H1 (cell line): Measurements from ENCODE around the gene ZNF462. TPM values are rescaled to one million over a fixed set of nuclear protein-coding genes. Genes with fewer than 3 reads are reported as not detected.

ENCODE experiments used
- CTCF ChIA-PET: fragments of 300-600 bp; sonication (Branson Sonifier 250); formaldehyde crosslinking; loops from one replicate; lab custom pipeline; 2021; ENCODE audit not compliant: partially characterized antibody; lab: Charles Lee
- POLR2A ChIA-PET: fragments of 300-600 bp; sonication (Branson Sonifier 250); formaldehyde crosslinking; loops from one replicate; lab custom pipeline; 2021; ENCODE audit warnings: inconsistent platforms; ENCODE audit not compliant: partially characterized antibody; lab: Charles Lee
- DNase-seq, 2 experiments: peaks; one replicate each; pipeline versions ENCODE4 v3.0.0 to v3.0.0-alpha.2; 2010 to 2022; ENCODE audit warnings: low spot score in 2 of 2, low read depth in 1 of 2, mixed read lengths in 1 of 2
- FAIRE-seq: peaks from 2 replicates; lab custom pipeline; 2011; peaks lifted over from hg19 to GRCh38; lab: Jason Lieb, UNC
- H2AFZ ChIP-seq: 2 replicates; pipeline ENCODE4 v1.8.1; 2012; ENCODE audit warnings: low read length, inconsistent platforms
- H2AK5ac ChIP-seq: 2 replicates; pipeline ENCODE4 v1.6.1; 2013; ENCODE audit warnings: low read depth, low read length
- H2BK120ac ChIP-seq: replicated peaks from 2 replicates; pipeline ENCODE3; 2013; ENCODE audit warnings: low read depth, low read length, inconsistent platforms
- H2BK12ac ChIP-seq: 2 replicates; pipeline ENCODE4 v1.6.1; 2013; ENCODE audit warnings: low read depth, low read length
- H2BK15ac ChIP-seq: 2 replicates; pipeline ENCODE4 v1.6.1; 2013; ENCODE audit warnings: low read length
- H2BK20ac ChIP-seq: 2 replicates; pipeline ENCODE4 v1.6.1; 2013; ENCODE audit warnings: low read length
- H2BK5ac ChIP-seq: 2 replicates; pipeline ENCODE4 v1.6.1; 2013; ENCODE audit warnings: low read depth, low read length
- H3K14ac ChIP-seq: 2 replicates; pipeline ENCODE4 v1.6.1; 2013; ENCODE audit warnings: inconsistent platforms; ENCODE audit not compliant: insufficient read length
- H3K18ac ChIP-seq: 2 replicates; pipeline ENCODE4 v1.6.1; 2013; ENCODE audit warnings: low read length; ENCODE audit errors: extremely low read depth
- H3K23ac ChIP-seq: 2 replicates; pipeline ENCODE4 v1.6.1; 2013; ENCODE audit warnings: inconsistent platforms; ENCODE audit not compliant: insufficient read length
- H3K23me2 ChIP-seq: 2 replicates; pipeline ENCODE4 v1.6.1; 2013; ENCODE audit warnings: low read depth, low read length
- H3K27ac ChIP-seq: 2 replicates; pipeline ENCODE4 v1.6.1; 2011; ENCODE audit warnings: low read depth, low read length, inconsistent platforms
- H3K27me3 ChIP-seq, 4 experiments: replicated peaks in 1 of 4; 1 replicate in 1 of 4; 2 replicates in 3 of 4; pipeline versions ENCODE4 v1.6.1 to v1.8.1; 2011 to 2013; ENCODE audit warnings: low read length in 3 of 4, mild to moderate bottlenecking in 3 of 4, inconsistent platforms in 2 of 4, mixed read lengths in 2 of 4, moderate library complexity in 1 of 4; ENCODE audit not compliant: control insufficient read depth in 3 of 4, insufficient read depth in 3 of 4; ENCODE audit errors: extremely low read depth in 1 of 4
- H3K36me3 ChIP-seq, 4 experiments: 2 replicates each; pipeline versions ENCODE4 v1.6.1 to v1.8.1; 2011 to 2013; ENCODE audit warnings: mild to moderate bottlenecking in 4 of 4, low read length in 3 of 4, moderate library complexity in 2 of 4, control low read depth in 1 of 4, inconsistent platforms in 1 of 4; ENCODE audit not compliant: insufficient read depth in 4 of 4, control insufficient read depth in 2 of 4
- H3K4ac ChIP-seq: replicated peaks from 2 replicates; pipeline ENCODE3; 2013; ENCODE audit warnings: low read length, low read depth, mixed read lengths, inconsistent platforms; ENCODE audit not compliant: insufficient read length
- H3K4me1 ChIP-seq, 4 experiments: replicated peaks in 1 of 4; 1 replicate in 1 of 4; 2 replicates in 3 of 4; pipeline versions ENCODE4 v1.6.1 to v1.8.1; 2011 to 2013; ENCODE audit warnings: low read length in 3 of 4, inconsistent platforms in 2 of 4, mixed read lengths in 1 of 4; ENCODE audit not compliant: insufficient read depth in 4 of 4, control insufficient read depth in 3 of 4
- H3K4me2 ChIP-seq, 2 experiments: 2 replicates each; pipeline versions ENCODE4 v1.6.1 to v1.8.1; 2011 to 2013; ENCODE audit warnings: low read depth in 2 of 2, low read length in 2 of 2, control low read depth in 1 of 2, inconsistent platforms in 1 of 2, mild to moderate bottlenecking in 1 of 2; ENCODE audit not compliant: insufficient read depth in 1 of 2
- H3K4me3 ChIP-seq, 4 experiments: fragments of 200-600, 300-600 bp in 1 of 4; sonication (generic), shearing (Covaris generic), sonication (Bioruptor Twin) in 1 of 4; 2 replicates each; pipeline versions ENCODE4 v1.5.1 to v1.8.1; 2011 to 2016; ENCODE audit warnings: low read length in 4 of 4, low read depth in 3 of 4, control low read depth in 2 of 4, inconsistent platforms in 2 of 4, mild to moderate bottlenecking in 2 of 4, mixed read lengths in 1 of 4, moderate library complexity in 1 of 4; ENCODE audit not compliant: insufficient read depth in 2 of 4; ENCODE audit errors: extremely low read depth in 1 of 4
- H3K56ac ChIP-seq: replicated peaks from 2 replicates; pipeline ENCODE3; 2013; ENCODE audit warnings: low read depth, mild to moderate bottlenecking, mixed read lengths, low read length, inconsistent platforms; ENCODE audit not compliant: insufficient read length
- H3K79me1 ChIP-seq: 2 replicates; pipeline ENCODE4 v1.6.1; 2013; ENCODE audit warnings: low read depth, low read length, control low read depth
- H3K79me2 ChIP-seq, 2 experiments: 2 replicates each; pipeline versions ENCODE4 v1.6.1 to v1.8.1; 2012 to 2013; ENCODE audit warnings: low read length in 2 of 2, mild to moderate bottlenecking in 2 of 2, inconsistent platforms in 1 of 2; ENCODE audit not compliant: insufficient read depth in 2 of 2, control insufficient read depth in 1 of 2
- H3K9ac ChIP-seq, 4 experiments: replicated peaks in 1 of 4; 1 replicate in 1 of 4; 2 replicates in 3 of 4; pipeline versions ENCODE4 v1.6.1 to v1.8.1; 2011 to 2013; ENCODE audit warnings: low read depth in 3 of 4, low read length in 3 of 4, control low read depth in 2 of 4, mild to moderate bottlenecking in 2 of 4, moderate library complexity in 2 of 4, inconsistent platforms in 1 of 4; ENCODE audit errors: extremely low read depth in 1 of 4
- H3K9me3 ChIP-seq, 2 experiments: 2 replicates each; pipeline versions ENCODE4 v1.6.1 to v1.8.1; 2012 to 2013; ENCODE audit warnings: mild to moderate bottlenecking in 2 of 2, moderate library complexity in 2 of 2, control low read depth in 1 of 2, inconsistent platforms in 1 of 2, low read depth in 1 of 2, low read length in 1 of 2, mixed read lengths in 1 of 2; ENCODE audit not compliant: insufficient read depth in 2 of 2
- H4K20me1 ChIP-seq, 2 experiments: replicated peaks in 1 of 2; 2 replicates each; pipeline versions ENCODE3 to v1.8.1; 2011 to 2013; ENCODE audit warnings: inconsistent platforms in 2 of 2, low read length in 2 of 2, mild to moderate bottlenecking in 1 of 2; ENCODE audit not compliant: insufficient read depth in 2 of 2, control insufficient read depth in 1 of 2
- H4K5ac ChIP-seq: 2 replicates; pipeline ENCODE4 v1.6.1; 2013; ENCODE audit warnings: low read length, low read depth, mixed read lengths, inconsistent platforms; ENCODE audit not compliant: insufficient read length
- H4K8ac ChIP-seq: 2 replicates; pipeline ENCODE4 v1.8.0; 2013; ENCODE audit warnings: mild to moderate bottlenecking, moderate library complexity, low read length, inconsistent platforms; ENCODE audit not compliant: insufficient read depth; ENCODE audit errors: extremely low read depth
- H4K91ac ChIP-seq: replicated peaks from 2 replicates; pipeline ENCODE3; 2013; ENCODE audit warnings: low read length, mixed read lengths, inconsistent platforms; ENCODE audit not compliant: insufficient read length
- ASH2L ChIP-seq: fragments of 200-600, 300-600 bp; sonication (generic); IDR thresholded peaks from one replicate; pipeline ENCODE4 v1.7.1; 2017; ENCODE audit warnings: low read length
- CBX5 ChIP-seq: fragments of 300-800, 300-1000 bp; sonication (generic); IDR thresholded peaks from 2 replicates; pipeline ENCODE4 v1.7.1; 2016; ENCODE audit warnings: antibody characterized with exemption, low read length, low read depth
- RAD21 ChIP-seq, 2 experiments: IDR thresholded peaks in 1 of 2; conservative IDR thresholded peaks in 1 of 2; 2 replicates each; pipeline ENCODE4 v1.6.1; 2011; ENCODE audit warnings: low read depth in 2 of 2, low read length in 2 of 2, improper control_type of control experiment in 1 of 2, inconsistent platforms in 1 of 2, mild to moderate bottlenecking in 1 of 2, moderate library complexity in 1 of 2
- SIX5 ChIP-seq: IDR thresholded peaks from 2 replicates; pipeline ENCODE4 v1.6.1; 2011; ENCODE audit warnings: mild to moderate bottlenecking, low read depth, low read length
- TCF12 ChIP-seq: IDR thresholded peaks from 2 replicates; pipeline ENCODE4 v1.6.1; 2011; ENCODE audit warnings: low read depth, mild to moderate bottlenecking, low read length
- ZNF274 ChIP-seq: IDR thresholded peaks from 2 replicates; pipeline ENCODE4 v1.7.0; 2012; ENCODE audit warnings: low read length, borderline replicate concordance; ENCODE audit errors: extremely low read depth
- WGBS, 2 experiments: shearing (Covaris generic) in 1 of 2; methylation state at CpG; one replicate each; pipeline versions ENCODE4 v1.1.6 to v1.1.7; 2013 to 2015; ENCODE audit warnings: low lambda C conversion rate in 2 of 2, mixed read lengths in 2 of 2, inconsistent platforms in 1 of 2, low coverage in 1 of 2, missing lambda C conversion rate in 1 of 2; ENCODE audit not compliant: insufficient replicate concordance in 2 of 2, insufficient coverage in 1 of 2, insufficient read length in 1 of 2; ENCODE audit errors: extremely low coverage in 1 of 2, missing lambda C conversion rate in 1 of 2; 5-methylcytosine and 5-hydroxymethylcytosine counted together
- polyA plus RNA-seq, 7 experiments: library from polyadenylated mRNA; depleted of rRNA in 3 of 7; stranded (reverse) in 5 of 7; unstranded in 2 of 7; fragments of >200 nt in 5 of 7; fragments of 200-250 nt in 2 of 7; gene quantifications; 1 replicate in 5 of 7; 2 replicates in 1 of 7; 4 replicates in 1 of 7; pipeline versions ENCODE4 v1.2.1 to v1.2.3, GENCODE V29; 2011 to 2013; ENCODE audit warnings: missing spikeins in 2 of 7, mixed read lengths in 2 of 7
- total RNA-seq: library from RNA; stranded (reverse); fragmentation: NEBNext Ultra II Directional; extraction: Animal tissue kit (Norgen Biotek cat#: 25700); gene quantifications from 2 replicates; pipeline ENCODE4 v1.2.1, GENCODE V29; 2021

The ZNF462 gene
- total and polyA plus RNA-seq, 2 of the 8 experiments (the other 6 are each of a cell fraction or from before 2014, with no cell fraction given) = 30.0 to 163 TPM

GRCh38 chr9:106875529-106875928 lies 12.6 kb downstream of the ZNF462 start:
- Histone ChIP-seq H3K23ac (no peak overlapping the region), H3K27ac (no peak overlapping the region), H3K18ac (no peak overlapping the region), H3K79me2 (peaks cover 62 to 100% of the 10 kb centered on the region in 2 experiments), H3K9me3 (no peaks in the 10 kb centered on the region), H2AK5ac (no peak overlapping the region), H3K14ac (no peak overlapping the region), H4K5ac (no peak overlapping the region), H3K4ac (no peak overlapping the region), H3K56ac (no peak overlapping the region), H3K9ac (no peak overlapping the region), H3K79me1 (peaks cover 8% of the 10 kb centered on the region; the same call in 1 of the 2 replicates), H3K4me3 (no peak overlapping the region), H4K91ac (no peak overlapping the region), H2BK5ac (no peak overlapping the region), H3K36me3 (peaks cover 0 to 8% (median 2%) of the 10 kb centered on the region in 4 experiments; a peak in 2 of 8 replicates), H4K8ac (no peak overlapping the region), H2AFZ (no peak overlapping the region), H3K4me1 (peaks cover 25 to 50% (median 31%) of the 10 kb centered on the region in 4 experiments), H2BK20ac (no peak overlapping the region), H4K20me1 (peaks cover 17 to 31% of the 10 kb centered on the region in 2 experiments), H3K4me2 (no peak overlapping the region; a peak in 1 of 4 replicates), H2BK120ac (no peak overlapping the region), H2BK12ac (no peak overlapping the region), H2BK15ac (no peak overlapping the region)
- 93% methylated on average over 3 of the region's 3 CpGs; no CpG with 5 or more reads in 1 of the 2 experiments for WGBS, 2 experiments
- FAIRE-seq = no peak
- CTCF ChIA-PET = interaction anchor here (0.7 kb wide), 1 partner anchor 155 kb away, joined by 3 read pairs; no protein-coding TSS in a partner anchor
- no peak for DNase-seq
- TF ChIP-seq SIX5 (no peak), ZNF274 (no peak), RAD21 (IDR thresholded peaks at IDR 0.05 in 1 of 2, conservative IDR thresholded peaks at IDR 0.05 in 1 of 2; ENCODE audit: low read depth in 2 of 2, low read length in 2 of 2) (no peak), CBX5 (no peak), ASH2L (no peak), TCF12 (no peak)
- TF ChIP-seq, all 59 proteins: peak for 0
- Histone ChIP-seq H3K27me3 (no peaks in the 10 kb centered on the region), H3K23me2 (peaks cover 5% of the 10 kb centered on the region; the same call in 1 of the 2 replicates)
- POLR2A ChIA-PET = interaction anchor here (1.3 to 5.7 kb wide), 2 partner anchors 12 to 13 kb away, joined by 4 to 40 read pairs; partner anchors contain the start of gene ZNF462
